BE2C (cell line): ENCODE measurements around the gene ZNF836.
A peak's percentile ranks its signal among the peaks of the same experiment; 100 is the strongest.

Experiments used
- DNase-seq: peaks from one replicate; pipeline ENCODE4 v3.0.0-alpha.2; 2020
- H3K27me3 ChIP-seq: fragments of 250-450 bp; sonication (Bioruptor Pico); 2 replicates; pipeline ENCODE4 v1.5.1; 2020; ENCODE audit warnings: mild to moderate bottlenecking
- H3K36me3 ChIP-seq: fragments of 250-450 bp; sonication (Bioruptor Pico); 2 replicates; pipeline ENCODE4 v1.5.1; 2020; ENCODE audit warnings: mild to moderate bottlenecking
- H3K4me1 ChIP-seq: fragments of 250-450 bp; sonication (Bioruptor Pico); 2 replicates; pipeline ENCODE4 v1.5.1; 2020
- H3K4me3 ChIP-seq: 2 replicates; pipeline ENCODE4 v1.5.1; 2011; ENCODE audit warnings: low read depth, low read length
- H3K9me3 ChIP-seq: fragments of 250-450 bp; sonication (Bioruptor Pico); 2 replicates; pipeline ENCODE4 v1.5.1; 2020
- CTCF ChIP-seq: IDR thresholded peaks from 2 replicates; pipeline ENCODE4 v1.5.1; 2012; ENCODE audit warnings: mild to moderate bottlenecking, low read depth, low read length

The ZNF836 gene

GRCh38 chr19:52190487-52191293 is 19.3 kb upstream of the ZNF836 start:
- H3K27me3 ChIP-seq = no peaks in the 10 kb centered on the region
- DNase-seq = no peak
- peak overlapping the region; percentile 97 for H3K4me3 ChIP-seq
- TF ChIP-seq CTCF = no peak
- H3K36me3 ChIP-seq = peaks cover 45% of the 10 kb centered on the region
- no peaks in the 10 kb centered on the region; the same call in 1 of the 2 replicates for H3K9me3 ChIP-seq
- H3K4me1 ChIP-seq = peaks cover 3% of the 10 kb centered on the region

- DNase-seq = peak; percentile 98
- Histone ChIP-seq H3K36me3 (peaks cover 37% of the 10 kb centered on the region), H3K27me3 (no peaks in the 10 kb centered on the region), H3K9me3 (no peaks in the 10 kb centered on the region; the same call in 1 of the 2 replicates), H3K4me1 (peaks cover 3% of the 10 kb centered on the region), H3K4me3 (peak within 1 kb of the TSS; percentile 97)
- TF ChIP-seq CTCF = no peak
Observed at GRCh38 chr19:52189735-52190486, 18.5 kb upstream of the ZNF836 start, which contains the start of gene PPP2R1A. TSS of gene PPP2R1A (plus strand) at chr19:52190052. CDS start at chr19:52190097, 45 bp downstream.

DNA sequence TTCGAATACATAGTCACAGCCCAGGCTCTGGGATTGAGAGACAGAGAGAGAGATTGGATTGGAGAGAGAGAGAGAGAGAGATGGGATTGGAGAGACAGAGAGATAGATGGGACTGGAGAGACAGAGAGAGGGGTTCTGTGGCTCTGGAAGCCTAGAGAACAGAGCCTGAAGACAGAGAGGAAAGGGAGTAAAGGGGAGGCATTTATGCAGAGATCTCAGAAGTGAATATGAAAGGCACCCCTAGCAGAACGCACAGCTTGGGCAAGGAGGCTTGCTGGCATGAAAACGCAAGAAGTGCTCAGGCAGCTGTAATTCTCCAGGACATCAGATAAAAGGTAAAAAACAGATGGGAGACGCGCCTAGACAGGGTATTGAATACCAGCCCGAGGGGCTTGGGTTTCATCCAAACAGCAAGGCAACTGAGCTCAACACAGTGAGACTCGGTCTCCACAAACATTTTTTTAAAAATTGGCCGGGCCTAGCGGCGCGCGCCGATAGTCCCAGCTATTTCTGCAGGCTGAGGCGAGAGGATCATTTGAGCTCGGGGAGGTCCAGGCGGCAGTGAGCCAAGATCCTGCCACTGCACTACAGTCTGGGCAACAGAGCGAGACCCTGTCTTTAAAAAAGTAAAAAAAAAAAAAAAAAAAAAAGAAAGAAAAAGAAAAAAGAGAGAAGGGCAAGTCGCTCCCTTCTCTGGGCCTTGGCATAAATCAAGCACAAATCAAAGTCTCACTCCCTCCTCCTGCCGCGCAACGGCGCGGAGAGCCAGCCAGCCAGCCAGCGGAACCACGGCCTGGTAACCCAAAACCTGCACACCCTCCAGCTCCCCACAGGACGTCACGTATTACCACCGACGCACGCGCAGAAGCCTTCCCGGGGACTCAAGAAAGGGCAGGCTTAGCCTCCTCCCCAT is 17.7 kb upstream of the ZNF836 start:
- Histone ChIP-seq H3K27me3 (no peaks in the 10 kb centered on the region), H3K9me3 (no peaks in the 10 kb centered on the region; the same call in 1 of the 2 replicates), H3K4me1 (peaks cover 3% of the 10 kb centered on the region), H3K4me3 (peak overlapping the region; percentile 61), H3K36me3 (peaks cover 29% of the 10 kb centered on the region)
- TF ChIP-seq CTCF = no peak
- peak; percentile 71 for DNase-seq

DNA sequence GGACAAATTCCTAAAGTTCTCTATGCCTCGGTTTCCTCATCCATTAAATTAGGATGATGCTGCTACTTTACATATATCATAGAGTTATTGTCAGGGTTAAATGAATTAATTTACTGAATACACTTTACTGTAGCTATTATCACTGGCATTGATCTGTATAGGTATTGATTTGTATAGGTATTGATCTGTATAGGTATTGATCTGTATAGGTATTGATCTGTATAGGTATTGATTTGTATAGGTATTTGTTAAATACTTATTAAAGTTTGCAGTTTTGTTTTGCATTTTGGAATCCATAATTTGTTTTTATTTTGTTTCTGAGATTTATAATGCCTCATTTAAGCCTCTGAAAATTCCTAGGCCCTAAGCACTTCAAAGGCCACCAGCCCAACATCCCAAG is 16.0 kb upstream of the ZNF836 start:
- DNase-seq = no peak
- peaks cover 14% of the 10 kb centered on the region for H3K36me3 ChIP-seq
- no peaks in the 10 kb centered on the region for H3K27me3 ChIP-seq
- TF ChIP-seq CTCF = no peak
- H3K4me3 ChIP-seq = no peak overlapping the region
- no peaks in the 10 kb centered on the region for H3K9me3 ChIP-seq
- H3K4me1 ChIP-seq = peaks cover 3% of the 10 kb centered on the region

DNA sequence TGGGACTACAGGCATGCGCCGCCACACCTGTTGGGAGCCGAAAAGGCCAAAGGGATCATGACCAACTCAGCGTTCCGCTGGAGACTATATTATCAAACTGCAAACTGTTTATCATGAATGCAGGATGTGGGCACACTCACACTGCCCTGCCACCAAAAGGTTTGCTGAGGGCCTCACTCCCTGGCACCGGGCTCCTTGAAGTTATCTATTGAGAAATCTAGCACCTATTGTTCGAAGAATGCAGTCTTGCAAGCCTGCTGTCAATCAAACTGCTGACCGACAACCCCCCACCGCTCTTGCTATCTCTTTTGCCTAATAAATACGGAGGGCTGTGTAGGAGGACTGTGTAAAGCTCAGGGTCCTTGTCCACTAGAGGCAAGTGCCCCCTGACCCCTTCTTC is 5.2 kb upstream of the ZNF836 start:
- Histone ChIP-seq H3K27me3 (no peaks in the 10 kb centered on the region), H3K4me3 (no peak overlapping the region), H3K4me1 (no peaks in the 10 kb centered on the region), H3K36me3 (no peaks in the 10 kb centered on the region), H3K9me3 (no peaks in the 10 kb centered on the region)
- DNase-seq = no peak
- TF ChIP-seq CTCF = no peak
